ENCODE measurements around the gene LNX1. TPM values are rescaled to one million over a fixed set of nuclear protein-coding genes. Genes with fewer than 3 reads are reported as not detected.

LNX1 gene
- total and polyA plus RNA-seq, 2 of the 13 experiments (the other 11 are each of a cell fraction or from before 2014, with no cell fraction given): 0.49 TPM

DNA sequence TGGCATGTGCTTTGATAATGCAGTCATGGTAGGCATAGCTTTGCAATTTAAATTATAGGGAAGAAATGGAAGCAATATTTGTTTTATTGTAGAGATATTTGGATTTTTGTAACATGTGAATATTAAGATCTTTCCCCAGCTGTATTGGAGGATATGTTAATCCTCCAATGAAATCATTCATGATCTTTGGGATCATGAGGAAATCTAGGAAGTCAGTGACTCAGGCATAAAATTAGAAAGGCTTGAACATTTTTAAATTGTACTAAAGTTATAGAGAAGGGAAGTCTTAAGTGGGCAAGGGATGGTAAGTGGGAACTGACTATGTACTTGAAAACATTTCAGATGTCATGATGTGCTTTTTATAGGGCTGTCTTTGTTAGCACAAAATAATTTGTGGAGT is 167.0 kb downstream of the LNX1 start:
- POLR2A ChIA-PET: no interaction called here
- no peak for FAIRE-seq
- no peak for ATAC-seq
- Histone ChIP-seq H2AFZ (ENCODE audit: low read length) (no peak overlapping the region), H4K20me1 (ENCODE audit: insufficient read depth, low read length) (no peaks in the 10 kb centered on the region), H3K27ac (ENCODE audit: extremely low read length, insufficient read depth, low read length) (no peak overlapping the region), H3K79me2 (ENCODE audit: insufficient read depth, low read length) (no peaks in the 10 kb centered on the region), H3K9ac (ENCODE audit: insufficient read depth, low read depth, low read length) (no peak overlapping the region), H3K36me3 (replicated peaks in 1 of 2; ENCODE audit: control insufficient read depth in 1 of 2, insufficient read depth in 2 of 2, low read length in 2 of 2) (peaks cover 8 to 22% of the 10 kb centered on the region in 2 experiments; a peak in 4 of 5 replicates), H3K27me3 (ENCODE audit: control insufficient read depth in 1 of 2, insufficient read depth in 2 of 2, low read length in 2 of 2) (no peaks in the 10 kb centered on the region), H3K9me3 (ENCODE audit: low read length) (no peaks in the 10 kb centered on the region), H3K4me1 (ENCODE audit: insufficient read depth, low read length) (0 out of 2 replicates have a peak, but pooled peaks cover 6% of the 10 kb centered on the region), H3K4me2 (ENCODE audit: low read depth, low read length) (no peak overlapping the region), H3K4me3 (replicated peaks in 1 of 3; ENCODE audit: insufficient read depth in 1 of 3, low read depth in 2 of 3, low read length in 3 of 3) (no peak overlapping the region)
- CTCF ChIA-PET (ENCODE audit: low intra/inter-chr PET ratio, low total read pairs): no interaction called here
- no peak for DNase-seq (ENCODE audit: low spot score)
- in situ Hi-C loops (cut with HindIII; ENCODE audit: extremely low pct_ligation_motif_present, low pct_unique_long_range_greater_than_20kb): no loop called here
- no TSS peak for BruUV-seq (replicated peaks)
- intact Hi-C loops (cut with micrococcal nuclease; ENCODE audit: unreplicated experiment): no loop called here
- TF ChIP-seq ZFP36L2 (CRISPR knock-in tag; IDR thresholded peaks at IDR 0.05): no peak
- TF ChIP-seq YEATS4 (CRISPR knock-in tag; IDR thresholded peaks at IDR 0.05; ENCODE audit: borderline replicate concordance): no peak
- no peak for TF ChIP-seq ZNF7 (CRISPR knock-in tag; IDR thresholded peaks at IDR 0.05)
- no peak for TF ChIP-seq BRD4 (CRISPR knock-in tag; IDR thresholded peaks at IDR 0.05)
- TF ChIP-seq SYNCRIP (IDR thresholded peaks at IDR 0.05; ENCODE audit: insufficient read depth, low read depth, low read length): no peak
- TF ChIP-seq, protein P1, sequence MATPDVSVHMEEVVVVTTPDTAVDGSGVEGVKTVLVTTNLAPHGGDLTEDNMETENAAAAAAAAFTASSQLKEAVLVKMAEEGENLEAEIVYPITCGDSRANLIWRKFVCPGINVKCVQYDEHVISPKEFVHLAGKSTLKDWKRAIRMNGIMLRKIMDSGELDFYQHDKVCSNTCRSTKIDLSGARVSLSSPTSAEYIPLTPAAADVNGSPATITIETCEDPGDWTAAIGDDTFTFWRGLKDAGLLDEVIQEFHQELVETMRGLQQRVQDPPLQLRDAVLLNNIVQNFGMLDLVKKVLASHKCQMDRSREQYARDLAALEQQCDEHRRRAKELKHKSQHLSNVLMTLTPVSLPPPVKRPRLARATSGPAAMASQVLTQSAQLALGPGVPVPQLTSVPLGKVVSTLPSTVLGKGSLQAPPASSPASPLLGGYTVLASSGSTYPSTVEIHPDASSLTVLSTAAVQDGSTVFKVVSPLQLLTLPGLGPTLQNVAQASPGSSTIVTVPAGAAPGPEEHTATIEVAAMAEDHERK (CRISPR knock-in tag; IDR thresholded peaks at IDR 0.05; ENCODE audit: low read depth): no peak
- no peak for TF ChIP-seq ZMYM2 (CRISPR knock-in tag; IDR thresholded peaks at IDR 0.05)
- no peak for TF ChIP-seq HHEX (CRISPR knock-in tag; IDR thresholded peaks at IDR 0.05)
- TF ChIP-seq RBFOX2 (IDR thresholded peaks at IDR 0.05; ENCODE audit: low read depth, low read length): no peak
- TF ChIP-seq ETV6 (CRISPR knock-in tag; conservative IDR thresholded peaks at IDR 0.05): no peak
- no peak for TF ChIP-seq PAWR (CRISPR knock-in tag; IDR thresholded peaks at IDR 0.05; ENCODE audit: borderline replicate concordance)
- TF ChIP-seq, protein P2, sequence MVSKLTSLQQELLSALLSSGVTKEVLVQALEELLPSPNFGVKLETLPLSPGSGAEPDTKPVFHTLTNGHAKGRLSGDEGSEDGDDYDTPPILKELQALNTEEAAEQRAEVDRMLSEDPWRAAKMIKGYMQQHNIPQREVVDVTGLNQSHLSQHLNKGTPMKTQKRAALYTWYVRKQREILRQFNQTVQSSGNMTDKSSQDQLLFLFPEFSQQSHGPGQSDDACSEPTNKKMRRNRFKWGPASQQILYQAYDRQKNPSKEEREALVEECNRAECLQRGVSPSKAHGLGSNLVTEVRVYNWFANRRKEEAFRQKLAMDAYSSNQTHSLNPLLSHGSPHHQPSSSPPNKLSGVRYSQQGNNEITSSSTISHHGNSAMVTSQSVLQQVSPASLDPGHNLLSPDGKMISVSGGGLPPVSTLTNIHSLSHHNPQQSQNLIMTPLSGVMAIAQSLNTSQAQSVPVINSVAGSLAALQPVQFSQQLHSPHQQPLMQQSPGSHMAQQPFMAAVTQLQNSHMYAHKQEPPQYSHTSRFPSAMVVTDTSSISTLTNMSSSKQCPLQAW (CRISPR knock-in tag; IDR thresholded peaks at IDR 0.05): no peak
- TF ChIP-seq SALL1 (CRISPR knock-in tag; IDR thresholded peaks at IDR 0.05): no peak
- TF ChIP-seq RELA (CRISPR knock-in tag; IDR thresholded peaks at IDR 0.05): no peak
- TF ChIP-seq, protein P3, sequence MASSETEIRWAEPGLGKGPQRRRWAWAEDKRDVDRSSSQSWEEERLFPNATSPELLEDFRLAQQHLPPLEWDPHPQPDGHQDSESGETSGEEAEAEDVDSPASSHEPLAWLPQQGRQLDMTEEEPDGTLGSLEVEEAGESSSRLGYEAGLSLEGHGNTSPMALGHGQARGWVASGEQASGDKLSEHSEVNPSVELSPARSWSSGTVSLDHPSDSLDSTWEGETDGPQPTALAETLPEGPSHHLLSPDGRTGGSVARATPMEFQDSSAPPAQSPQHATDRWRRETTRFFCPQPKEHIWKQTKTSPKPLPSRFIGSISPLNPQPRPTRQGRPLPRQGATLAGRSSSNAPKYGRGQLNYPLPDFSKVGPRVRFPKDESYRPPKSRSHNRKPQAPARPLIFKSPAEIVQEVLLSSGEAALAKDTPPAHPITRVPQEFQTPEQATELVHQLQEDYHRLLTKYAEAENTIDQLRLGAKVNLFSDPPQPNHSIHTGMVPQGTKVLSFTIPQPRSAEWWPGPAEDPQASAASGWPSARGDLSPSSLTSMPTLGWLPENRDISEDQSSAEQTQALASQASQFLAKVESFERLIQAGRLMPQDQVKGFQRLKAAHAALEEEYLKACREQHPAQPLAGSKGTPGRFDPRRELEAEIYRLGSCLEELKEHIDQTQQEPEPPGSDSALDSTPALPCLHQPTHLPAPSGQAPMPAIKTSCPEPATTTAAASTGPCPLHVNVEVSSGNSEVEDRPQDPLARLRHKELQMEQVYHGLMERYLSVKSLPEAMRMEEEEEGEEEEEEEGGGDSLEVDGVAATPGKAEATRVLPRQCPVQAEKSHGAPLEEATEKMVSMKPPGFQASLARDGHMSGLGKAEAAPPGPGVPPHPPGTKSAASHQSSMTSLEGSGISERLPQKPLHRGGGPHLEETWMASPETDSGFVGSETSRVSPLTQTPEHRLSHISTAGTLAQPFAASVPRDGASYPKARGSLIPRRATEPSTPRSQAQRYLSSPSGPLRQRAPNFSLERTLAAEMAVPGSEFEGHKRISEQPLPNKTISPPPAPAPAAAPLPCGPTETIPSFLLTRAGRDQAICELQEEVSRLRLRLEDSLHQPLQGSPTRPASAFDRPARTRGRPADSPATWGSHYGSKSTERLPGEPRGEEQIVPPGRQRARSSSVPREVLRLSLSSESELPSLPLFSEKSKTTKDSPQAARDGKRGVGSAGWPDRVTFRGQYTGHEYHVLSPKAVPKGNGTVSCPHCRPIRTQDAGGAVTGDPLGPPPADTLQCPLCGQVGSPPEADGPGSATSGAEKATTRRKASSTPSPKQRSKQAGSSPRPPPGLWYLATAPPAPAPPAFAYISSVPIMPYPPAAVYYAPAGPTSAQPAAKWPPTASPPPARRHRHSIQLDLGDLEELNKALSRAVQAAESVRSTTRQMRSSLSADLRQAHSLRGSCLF (CRISPR knock-in tag; IDR thresholded peaks at IDR 0.05; ENCODE audit: borderline replicate concordance): no peak
- TF ChIP-seq, protein P4, sequence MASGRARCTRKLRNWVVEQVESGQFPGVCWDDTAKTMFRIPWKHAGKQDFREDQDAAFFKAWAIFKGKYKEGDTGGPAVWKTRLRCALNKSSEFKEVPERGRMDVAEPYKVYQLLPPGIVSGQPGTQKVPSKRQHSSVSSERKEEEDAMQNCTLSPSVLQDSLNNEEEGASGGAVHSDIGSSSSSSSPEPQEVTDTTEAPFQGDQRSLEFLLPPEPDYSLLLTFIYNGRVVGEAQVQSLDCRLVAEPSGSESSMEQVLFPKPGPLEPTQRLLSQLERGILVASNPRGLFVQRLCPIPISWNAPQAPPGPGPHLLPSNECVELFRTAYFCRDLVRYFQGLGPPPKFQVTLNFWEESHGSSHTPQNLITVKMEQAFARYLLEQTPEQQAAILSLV (CRISPR knock-in tag; IDR thresholded peaks at IDR 0.05; ENCODE audit: borderline replicate concordance): no peak

All from HepG2 (cell line).